Measurements from ENCODE around the gene FBXL7. TPM values are rescaled to one million over a fixed set of nuclear protein-coding genes. Genes with fewer than 3 reads are reported as not detected.

The FBXL7 gene
- total RNA-seq, 1 experiment from 2014 or later = not detected

DNA sequence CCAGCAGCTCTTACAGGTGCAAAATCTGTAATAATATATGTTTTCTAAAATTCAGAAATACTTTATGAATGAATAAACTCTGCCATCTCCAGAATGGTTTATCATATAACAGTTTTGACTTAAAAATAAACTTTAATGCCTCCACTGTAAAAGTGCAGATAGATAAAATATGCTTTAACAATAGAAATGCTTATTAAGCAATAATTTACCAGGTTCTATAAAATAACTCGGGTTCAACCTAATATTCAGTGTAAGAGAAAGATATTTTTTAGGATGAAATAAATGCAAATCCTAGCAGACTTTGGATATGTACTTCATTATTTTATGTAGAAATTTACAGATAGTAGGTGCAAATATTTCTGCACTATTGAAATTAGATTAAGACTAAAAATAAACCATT is 74.1 kb downstream of the FBXL7 start:
- no TSS peak for BruUV-seq (replicated peaks)
- Histone ChIP-seq H3K4me1 (ENCODE audit: control insufficient read depth, insufficient read depth, low read length) (no peaks in the 10 kb centered on the region), H3K9me3 (ENCODE audit: control insufficient read depth, insufficient read depth, low read depth, low read length) (no peaks in the 10 kb centered on the region), H3K4me3 (ENCODE audit: low read depth in 2 of 2, low read length in 2 of 2) (no peak overlapping the region), H3K27ac (ENCODE audit: low read length) (no peak overlapping the region), H3K27me3 (ENCODE audit: control insufficient read depth, insufficient read depth, low read length) (no peaks in the 10 kb centered on the region), H3K36me3 (ENCODE audit: control insufficient read depth, insufficient read depth, low read length) (no peaks in the 10 kb centered on the region)
- POLR2A ChIA-PET = no interaction called here
- in situ Hi-C loops (cut with HindIII; ENCODE audit: low pct_unique_long_range_greater_than_20kb, low sequenced_read_pairs) = no loop called here
- intact Hi-C loops (cut with micrococcal nuclease; ENCODE audit: unreplicated experiment) = no loop called here
- ATAC-seq = no peak
- DNase-seq (ENCODE audit: low read depth, low spot score) = no peak
- no peak for TF ChIP-seq POLR2AphosphoS5 (IDR thresholded peaks at IDR 0.05; ENCODE audit: low read depth, low read length)
- TF ChIP-seq TCF7L2 (IDR thresholded peaks at IDR 0.05; ENCODE audit: low read depth, low read length) = no peak
- TF ChIP-seq, protein P1, sequence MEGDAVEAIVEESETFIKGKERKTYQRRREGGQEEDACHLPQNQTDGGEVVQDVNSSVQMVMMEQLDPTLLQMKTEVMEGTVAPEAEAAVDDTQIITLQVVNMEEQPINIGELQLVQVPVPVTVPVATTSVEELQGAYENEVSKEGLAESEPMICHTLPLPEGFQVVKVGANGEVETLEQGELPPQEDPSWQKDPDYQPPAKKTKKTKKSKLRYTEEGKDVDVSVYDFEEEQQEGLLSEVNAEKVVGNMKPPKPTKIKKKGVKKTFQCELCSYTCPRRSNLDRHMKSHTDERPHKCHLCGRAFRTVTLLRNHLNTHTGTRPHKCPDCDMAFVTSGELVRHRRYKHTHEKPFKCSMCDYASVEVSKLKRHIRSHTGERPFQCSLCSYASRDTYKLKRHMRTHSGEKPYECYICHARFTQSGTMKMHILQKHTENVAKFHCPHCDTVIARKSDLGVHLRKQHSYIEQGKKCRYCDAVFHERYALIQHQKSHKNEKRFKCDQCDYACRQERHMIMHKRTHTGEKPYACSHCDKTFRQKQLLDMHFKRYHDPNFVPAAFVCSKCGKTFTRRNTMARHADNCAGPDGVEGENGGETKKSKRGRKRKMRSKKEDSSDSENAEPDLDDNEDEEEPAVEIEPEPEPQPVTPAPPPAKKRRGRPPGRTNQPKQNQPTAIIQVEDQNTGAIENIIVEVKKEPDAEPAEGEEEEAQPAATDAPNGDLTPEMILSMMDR (IDR thresholded peaks at IDR 0.05) = no peak
- TF ChIP-seq SIN3A (IDR thresholded peaks at IDR 0.05; ENCODE audit: borderline replicate concordance, insufficient read depth, low read depth, low read length) = no peak
- TF ChIP-seq REST (IDR thresholded peaks at IDR 0.05; ENCODE audit: insufficient read depth in 1 of 2, low read depth in 2 of 2, low read length in 1 of 2) = no peak
- CTCF ChIA-PET = no interaction called here

DNA sequence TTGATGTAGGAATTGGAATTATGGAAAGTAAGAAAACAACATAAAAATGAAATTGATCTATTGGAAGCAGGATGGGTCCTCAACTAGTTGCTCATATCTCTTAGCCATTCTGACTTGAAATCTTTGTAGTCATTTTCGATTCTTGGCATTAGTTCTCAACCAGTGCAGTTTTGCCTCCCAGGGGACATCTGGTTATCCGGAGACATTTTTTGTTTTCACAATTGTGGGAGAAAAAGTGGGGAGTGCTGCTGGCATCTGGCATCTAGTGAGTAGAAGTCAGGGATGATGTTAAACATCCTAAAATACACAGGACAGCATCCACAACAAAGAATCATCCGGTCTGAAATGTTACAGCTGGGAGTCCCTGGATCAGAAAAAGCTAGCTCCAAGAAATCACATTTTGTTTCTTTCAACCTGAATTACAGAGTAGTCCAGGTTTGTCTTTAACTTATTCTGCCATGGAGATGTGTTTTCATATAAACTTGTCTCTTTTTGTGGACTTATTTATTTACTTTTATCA is 74.9 kb downstream of the FBXL7 start:
- H3K27me3 ChIP-seq (ENCODE audit: control insufficient read depth, insufficient read depth, low read length) = no peaks in the 10 kb centered on the region
- intact Hi-C loops (cut with micrococcal nuclease; ENCODE audit: unreplicated experiment) = no loop called here
- CTCF ChIA-PET = no interaction called here

More for the DNA sequence above, 74.9 kb downstream of the FBXL7 start:
- DNase-seq (ENCODE audit: low read depth, low spot score) (no peak), ATAC-seq (no peak)
- TF ChIP-seq POLR2AphosphoS5 (IDR thresholded peaks at IDR 0.05; ENCODE audit: low read depth, low read length) (no peak), SIN3A (IDR thresholded peaks at IDR 0.05; ENCODE audit: borderline replicate concordance, insufficient read depth, low read depth, low read length) (no peak), TCF7L2 (IDR thresholded peaks at IDR 0.05; ENCODE audit: low read depth, low read length) (no peak), REST (IDR thresholded peaks at IDR 0.05; ENCODE audit: insufficient read depth in 1 of 2, low read depth in 2 of 2, low read length in 1 of 2) (no peak)
- TF ChIP-seq, protein P1 (IDR thresholded peaks at IDR 0.05) = no peak
- H3K36me3 ChIP-seq (ENCODE audit: control insufficient read depth, insufficient read depth, low read length) = no peaks in the 10 kb centered on the region
- H3K4me3 ChIP-seq (ENCODE audit: low read depth in 2 of 2, low read length in 2 of 2) = no peak overlapping the region
- POLR2A ChIA-PET = no interaction called here
- in situ Hi-C loops (cut with HindIII; ENCODE audit: low pct_unique_long_range_greater_than_20kb, low sequenced_read_pairs) = no loop called here
- BruUV-seq (replicated peaks) = no TSS peak
- H3K9me3 ChIP-seq (ENCODE audit: control insufficient read depth, insufficient read depth, low read depth, low read length) = no peaks in the 10 kb centered on the region
- H3K4me1 ChIP-seq (ENCODE audit: control insufficient read depth, insufficient read depth, low read length) = no peaks in the 10 kb centered on the region
- no peak overlapping the region for H3K27ac ChIP-seq (ENCODE audit: low read length)

Measured in Panc1 (cell line).